NCI-H2171 (cell line): ENCODE measurements around the gene SLC26A8.
"Not testable (repeated sequence)": the region's sequence is repeated elsewhere in the genome, so short reads cannot be mapped to it uniquely, and the experiment has no call there.

Experiments
- DNase-seq: peaks from one replicate; lab custom pipeline; 2025; lab: John Stamatoyannopoulos, UW

The SLC26A8 gene

DNA sequence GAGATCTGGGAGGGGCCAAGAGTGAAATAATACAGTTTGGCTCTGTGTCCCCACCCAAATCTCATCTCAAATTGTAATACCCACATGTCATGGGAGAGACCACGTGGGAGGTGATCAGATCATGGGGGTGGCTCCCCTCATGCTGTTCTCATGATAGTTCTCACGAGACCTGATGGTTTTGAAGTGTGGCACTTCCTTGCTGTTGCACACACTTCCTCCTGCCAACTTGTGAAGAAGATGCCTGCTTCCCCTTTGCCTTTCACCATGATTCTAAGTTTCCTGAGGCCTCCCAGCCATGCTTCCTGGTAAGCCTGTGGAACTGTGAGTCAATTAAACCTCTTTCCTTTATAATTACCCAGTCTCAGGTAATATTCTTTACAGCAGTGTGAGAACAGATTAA, 114.9 kb downstream of the SLC26A8 start:
- DNase-seq = not testable (repeated sequence)

GRCh38 chr6:35908753-35909401, 115.6 kb downstream of the SLC26A8 start:
- not testable (repeated sequence) for DNase-seq

DNA sequence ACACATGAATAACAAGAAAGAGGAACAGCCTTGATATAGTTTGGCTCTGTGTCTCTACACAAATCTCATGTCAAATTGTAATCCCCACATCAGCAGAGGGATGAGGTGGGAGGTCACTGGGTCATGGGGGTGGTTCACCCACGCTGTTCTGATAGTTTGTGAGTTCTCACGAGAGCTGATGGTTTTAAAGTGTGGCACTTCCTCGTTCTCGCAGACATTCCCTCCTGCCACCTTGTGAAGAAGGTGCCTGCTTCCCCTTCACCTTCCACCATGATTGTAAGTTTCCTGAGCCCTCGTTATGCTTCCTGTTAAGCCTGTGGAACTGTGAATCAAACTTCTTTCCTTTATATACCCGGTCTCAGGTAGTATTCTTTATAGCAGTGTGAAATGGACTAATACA, 116.7 kb downstream of the SLC26A8 start:
- DNase-seq = no peak

DNA sequence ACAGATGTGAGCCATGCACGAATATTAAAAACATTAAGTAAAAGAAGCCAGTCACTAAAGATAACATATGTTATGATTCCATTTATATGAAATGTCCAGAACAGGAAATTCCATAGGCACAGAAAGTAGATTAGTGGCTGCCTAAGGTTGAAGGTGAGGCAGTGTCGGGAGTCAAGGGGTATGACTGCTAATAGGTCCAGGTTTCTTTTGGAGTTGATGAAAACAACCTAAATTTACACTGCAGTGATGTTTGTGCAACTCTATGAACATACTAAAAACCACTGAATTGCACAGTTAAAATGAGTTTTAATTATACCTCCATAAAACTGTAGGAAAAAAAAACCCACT, 118.0 kb downstream of the SLC26A8 start:
- no peak for DNase-seq

- no peak for DNase-seq
Measured at GRCh38 chr6:35905841-35906498, 118.5 kb downstream of the SLC26A8 start.

DNA sequence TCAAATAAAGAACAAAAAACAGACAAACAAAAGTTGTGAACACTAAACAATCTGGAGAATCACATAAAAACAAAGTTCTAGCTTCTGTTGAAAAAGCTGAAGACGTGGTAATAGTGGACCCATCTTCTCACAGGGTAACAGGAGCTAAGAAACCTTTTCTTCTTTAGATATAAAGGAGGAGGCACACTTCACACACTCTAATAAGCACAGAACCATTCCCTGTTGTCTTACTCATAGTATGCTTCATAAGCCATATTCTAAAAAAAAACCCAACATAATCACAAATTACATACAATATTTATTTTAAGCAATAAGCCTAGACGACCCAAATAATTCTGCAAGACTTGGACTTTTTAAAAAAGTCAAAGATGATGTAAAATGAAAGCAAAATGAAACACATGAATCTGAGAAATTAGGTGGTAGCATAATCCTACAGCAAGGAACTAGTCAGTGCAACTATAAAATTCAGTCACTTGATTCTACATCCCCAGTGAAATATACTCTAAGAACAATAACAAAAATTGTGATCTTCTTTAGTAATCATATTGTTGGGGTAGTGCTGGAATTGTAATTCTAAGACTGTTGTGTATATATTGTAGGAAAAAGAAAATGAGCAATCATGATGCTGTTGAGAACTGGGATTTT, 119.2 kb downstream of the SLC26A8 start:
- DNase-seq = no peak

DNA sequence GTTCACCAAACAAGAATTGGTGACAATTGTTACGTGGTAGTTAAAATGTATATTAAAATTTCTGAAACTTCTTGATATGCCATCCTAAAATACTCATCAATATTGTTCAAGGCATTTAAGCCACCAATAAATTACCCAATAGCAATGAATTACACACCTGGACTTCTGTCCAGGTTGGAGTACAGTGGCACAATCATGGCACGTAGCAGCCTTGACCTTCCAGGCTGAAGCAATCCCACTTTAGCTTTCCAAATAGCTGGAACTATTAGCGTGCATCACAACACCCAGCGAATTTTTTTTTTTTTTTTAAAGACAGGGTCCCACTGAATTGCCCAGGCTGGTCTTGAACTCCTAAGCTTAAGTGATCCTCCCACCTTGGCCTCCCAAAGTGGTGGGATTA, 120.8 kb downstream of the SLC26A8 start:
- DNase-seq = no peak

DNA sequence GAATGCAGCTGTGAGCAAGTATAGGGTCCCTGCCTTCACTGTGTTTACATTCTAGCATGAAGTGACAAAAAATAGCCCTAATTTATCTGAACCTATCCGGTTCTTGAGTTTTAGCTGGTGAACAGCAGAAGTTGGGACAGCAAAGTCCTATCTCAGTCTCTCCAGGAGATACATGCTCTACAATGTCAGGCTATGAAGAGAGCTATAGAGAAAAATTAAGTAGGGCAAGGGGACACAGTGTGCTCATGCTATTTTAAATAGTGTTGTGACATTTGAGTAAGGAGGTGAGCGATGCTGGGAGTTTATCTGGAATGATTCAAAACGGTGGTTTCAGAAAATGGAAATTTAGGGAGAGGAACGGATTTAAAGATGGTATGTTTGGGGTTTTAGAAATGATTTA, 124.0 kb downstream of the SLC26A8 start:
- DNase-seq = no peak

GRCh38 chr6:35898003-35898402, 126.4 kb downstream of the SLC26A8 start:
- DNase-seq = no peak

GRCh38 chr6:35897486-35897885, 127.0 kb downstream of the SLC26A8 start:
- no peak for DNase-seq

DNA sequence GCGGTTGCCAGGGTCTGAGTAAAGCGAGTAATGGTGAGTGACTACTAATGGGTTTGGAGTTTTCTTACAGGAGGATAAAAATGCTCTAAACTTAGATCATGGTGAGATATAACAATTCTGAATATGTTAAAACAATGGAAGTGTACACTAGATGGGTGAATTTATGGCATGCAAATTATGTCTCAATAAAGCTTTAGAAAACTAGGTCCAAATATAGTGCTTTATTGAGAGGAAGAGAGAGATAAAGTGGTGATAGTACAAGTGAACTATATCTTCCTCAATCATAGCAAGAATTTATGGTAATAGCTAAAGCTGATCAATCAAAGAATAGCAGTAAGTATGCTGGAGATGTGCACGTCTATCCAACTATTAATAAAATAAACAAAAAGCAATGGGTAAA, 127.4 kb downstream of the SLC26A8 start:
- DNase-seq = no peak

- DNase-seq = no peak
Measured at GRCh38 chr6:35896228-35896627, 128.2 kb downstream of the SLC26A8 start.

DNA sequence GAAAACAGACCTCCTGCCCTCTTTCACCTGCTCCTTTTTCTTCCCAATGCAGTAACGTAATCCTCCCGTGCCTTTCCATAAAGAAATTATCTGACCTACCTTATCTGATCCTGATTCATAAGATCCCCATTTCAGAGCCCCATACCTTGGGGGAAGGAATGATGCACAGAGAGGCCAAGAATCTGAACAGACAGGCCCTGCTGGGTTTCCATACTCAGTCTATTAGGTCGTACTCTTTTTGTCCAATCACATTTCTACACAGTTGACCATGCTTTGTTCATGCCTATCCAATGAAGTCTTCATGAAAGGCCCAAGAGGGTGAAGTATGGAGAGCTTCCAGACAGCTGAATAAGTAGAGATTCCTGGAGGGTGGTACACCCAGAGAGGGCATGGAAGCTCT, 128.9 kb downstream of the SLC26A8 start:
- no peak for DNase-seq

DNA sequence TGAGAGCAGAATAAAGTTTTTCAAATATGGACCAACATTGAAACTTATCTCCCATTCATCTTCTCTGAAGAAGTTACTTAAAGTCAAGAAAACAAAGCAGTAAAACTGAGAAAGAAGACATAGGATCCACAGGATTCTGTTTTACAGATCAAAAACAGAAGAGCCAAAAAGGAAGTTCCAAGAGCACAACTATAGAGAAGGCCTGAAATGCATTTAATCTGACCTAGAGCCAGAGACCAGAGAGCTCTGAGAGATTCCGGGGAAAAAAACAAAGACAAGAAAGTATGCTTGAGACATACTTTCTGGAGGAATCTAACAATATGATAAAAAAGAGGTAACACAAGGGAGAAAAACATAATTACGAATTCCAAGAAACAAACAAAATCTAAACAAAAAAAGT, 129.7 kb downstream of the SLC26A8 start:
- no peak for DNase-seq
